ENCODE measurements around the gene KCNQ2.

Gene KCNQ2

DNA sequence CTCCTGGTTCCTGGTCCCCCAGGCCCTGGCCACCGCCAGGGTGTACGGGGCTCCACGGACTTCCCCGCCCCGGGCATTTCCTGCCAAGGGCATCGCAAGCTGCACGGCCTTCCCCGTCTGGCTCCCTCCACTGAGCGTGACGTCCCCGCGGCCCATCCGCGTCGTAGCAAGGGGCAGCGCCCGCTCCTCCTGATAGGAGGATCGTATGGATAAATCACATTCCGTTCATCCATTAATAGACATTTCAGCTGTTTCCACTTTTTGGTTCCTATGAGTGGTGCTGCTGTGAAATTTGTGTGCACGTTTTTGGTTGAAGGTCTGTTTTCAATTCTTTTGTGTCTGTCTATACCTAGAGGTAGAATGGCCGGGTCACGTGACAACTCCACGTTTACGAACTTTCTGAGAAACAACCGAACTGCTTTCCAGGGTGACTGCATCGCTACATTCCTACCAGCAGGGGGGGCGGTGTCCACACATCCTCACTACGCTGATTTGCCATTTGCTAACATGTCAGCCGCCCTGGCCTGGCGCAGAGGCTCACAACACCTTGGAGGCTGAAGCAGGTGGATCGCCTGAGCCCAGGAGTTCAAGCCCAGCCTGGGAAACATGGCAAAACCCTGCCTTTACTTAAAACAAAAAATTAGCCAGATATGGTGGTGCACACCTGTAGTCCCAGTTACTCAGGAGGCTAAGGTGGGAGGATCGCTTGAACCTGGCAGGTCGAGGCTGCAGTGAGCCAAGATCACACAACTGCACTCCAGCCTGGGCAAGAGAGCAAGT, 37.7 kb downstream of the KCNQ2 start:
- DNase-seq (ENCODE audit: low read depth): peak; percentile 46

DNA sequence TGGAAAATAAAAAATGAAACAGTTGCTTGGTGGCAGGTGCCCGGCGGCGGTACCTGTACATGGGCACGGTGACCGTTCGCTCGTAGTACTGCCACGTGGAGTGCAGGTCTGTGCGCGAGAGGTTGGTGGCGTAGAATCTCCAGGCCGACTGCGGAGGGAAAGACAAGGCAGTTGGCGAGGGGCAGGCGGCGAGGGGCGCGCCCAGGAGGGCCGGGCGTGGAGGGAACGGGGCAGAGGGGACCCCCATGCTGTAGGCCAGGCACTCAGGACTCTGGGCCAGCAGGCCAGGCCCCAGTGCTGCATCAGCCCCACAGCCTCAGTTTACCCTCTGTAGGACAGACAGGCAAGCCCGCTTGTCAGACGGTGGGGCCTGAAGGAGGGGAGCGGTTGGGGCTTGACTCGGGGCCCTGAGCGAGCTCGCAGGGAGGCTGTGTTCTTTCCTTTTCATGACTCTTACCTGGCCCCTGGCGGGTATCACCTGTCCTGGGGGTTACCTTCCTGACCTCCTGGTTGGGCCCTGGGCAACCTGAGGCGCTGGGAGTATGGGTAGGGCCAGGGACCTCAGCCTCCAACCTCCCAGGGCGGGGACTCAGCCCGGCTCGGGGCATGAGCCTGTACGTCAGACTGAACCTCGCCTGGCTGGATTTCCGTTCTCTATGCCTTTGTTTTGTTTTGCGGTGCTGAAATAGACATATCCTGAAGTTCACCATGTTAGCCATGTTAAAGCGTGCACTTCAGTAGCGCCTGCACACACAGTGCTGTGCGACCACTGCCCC, 38.5 kb downstream of the KCNQ2 start:
- DNase-seq (ENCODE audit: low read depth): no peak

DNA sequence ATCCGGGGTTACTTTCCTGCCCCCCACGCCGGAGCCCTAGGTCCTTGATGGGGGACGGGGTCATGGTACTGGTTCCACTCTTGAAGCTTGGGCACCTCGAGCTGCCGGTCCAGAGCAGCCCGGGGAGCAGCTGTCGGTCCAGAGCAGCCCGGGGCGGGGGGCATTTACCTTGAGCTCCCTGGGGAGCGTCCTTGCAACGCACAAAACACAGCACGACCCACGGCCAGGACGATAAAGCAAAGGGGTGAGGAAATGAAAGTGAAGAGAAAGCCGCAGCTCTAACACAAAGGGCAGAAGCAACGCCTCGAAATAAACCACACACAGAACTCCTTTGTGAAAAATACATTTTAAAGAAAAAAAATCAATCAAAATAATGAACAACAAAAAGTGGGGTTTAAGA, 39.1 kb downstream of the KCNQ2 start:
- DNase-seq (ENCODE audit: low read depth): no peak

DNA sequence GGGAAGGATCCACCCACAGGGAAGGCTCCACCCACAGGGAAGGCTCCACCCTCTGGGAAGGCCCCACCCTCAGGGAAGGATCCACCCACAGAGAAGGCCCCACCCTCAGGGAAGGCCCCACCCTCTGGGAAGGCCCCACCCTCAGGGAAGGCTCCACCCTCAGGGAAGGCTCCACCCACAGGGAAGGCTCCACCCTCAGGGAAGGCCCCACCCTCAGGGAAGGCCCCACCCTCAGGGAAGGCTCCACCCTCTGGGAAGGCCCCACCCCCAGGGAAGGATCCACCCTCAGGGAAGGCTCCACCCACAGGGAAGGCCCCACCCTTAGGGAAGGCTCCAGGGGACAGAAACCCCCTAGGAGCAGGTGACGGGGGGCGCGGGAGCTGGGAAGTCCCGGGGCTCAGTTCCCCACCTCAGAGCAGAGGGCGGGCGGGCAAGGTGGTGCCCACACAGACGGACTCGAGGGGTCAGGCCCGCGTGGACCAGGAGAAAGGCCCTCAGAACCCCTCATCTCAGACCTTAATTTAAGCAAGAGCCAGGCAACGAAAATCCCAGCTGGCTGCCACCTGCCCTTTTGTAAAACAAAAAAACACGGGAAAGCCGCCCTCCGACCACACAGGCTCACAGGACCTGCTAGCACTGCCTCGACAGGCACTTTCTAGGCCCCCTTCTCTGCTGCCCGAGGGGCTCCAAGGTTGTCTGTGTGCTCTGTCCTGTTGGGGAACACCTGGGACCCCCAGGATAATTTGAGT, 39.7 kb downstream of the KCNQ2 start:
- no peak for DNase-seq (ENCODE audit: low read depth)

DNA sequence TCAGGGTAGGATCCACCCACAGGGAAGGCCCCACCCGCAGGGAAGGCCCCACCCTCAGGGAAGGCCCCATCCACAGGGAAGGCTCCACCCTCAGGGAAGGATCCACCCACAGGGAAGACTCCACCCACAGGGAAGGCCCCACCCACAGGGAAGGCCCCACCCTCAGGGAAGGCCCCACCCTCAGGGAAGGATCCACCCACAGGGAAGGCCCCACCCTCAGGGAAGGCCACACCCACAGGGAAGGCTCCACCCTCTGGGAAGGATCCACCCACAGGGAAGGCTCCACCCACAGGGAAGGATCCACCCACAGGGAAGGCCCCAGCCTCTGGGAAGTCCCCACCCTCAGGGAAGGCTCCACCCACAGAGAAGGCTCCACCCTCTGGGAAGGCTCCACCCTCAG, 40.5 kb downstream of the KCNQ2 start:
- no peak for DNase-seq (ENCODE audit: low read depth)

DNA sequence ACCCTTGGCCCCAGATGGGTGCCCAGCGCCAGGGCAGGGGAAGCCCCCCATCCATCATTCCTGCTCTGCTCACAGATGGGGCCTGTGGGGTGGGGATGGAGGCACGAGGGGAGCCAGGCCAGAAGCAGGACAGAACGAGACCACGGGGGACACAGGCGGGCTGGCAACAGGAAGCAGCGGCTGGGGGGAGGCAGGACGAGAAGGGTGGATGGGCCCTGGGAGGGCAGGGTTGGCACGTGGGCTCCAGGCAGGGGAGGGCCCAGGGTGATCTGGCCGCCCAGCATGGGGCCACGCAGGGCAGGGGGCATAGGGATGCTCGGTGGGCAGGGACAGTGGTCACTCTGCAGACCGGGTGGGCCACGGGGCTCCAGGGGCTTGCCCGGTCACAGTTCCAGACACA, 41.6 kb downstream of the KCNQ2 start:
- no peak for DNase-seq (ENCODE audit: low read depth)

DNA sequence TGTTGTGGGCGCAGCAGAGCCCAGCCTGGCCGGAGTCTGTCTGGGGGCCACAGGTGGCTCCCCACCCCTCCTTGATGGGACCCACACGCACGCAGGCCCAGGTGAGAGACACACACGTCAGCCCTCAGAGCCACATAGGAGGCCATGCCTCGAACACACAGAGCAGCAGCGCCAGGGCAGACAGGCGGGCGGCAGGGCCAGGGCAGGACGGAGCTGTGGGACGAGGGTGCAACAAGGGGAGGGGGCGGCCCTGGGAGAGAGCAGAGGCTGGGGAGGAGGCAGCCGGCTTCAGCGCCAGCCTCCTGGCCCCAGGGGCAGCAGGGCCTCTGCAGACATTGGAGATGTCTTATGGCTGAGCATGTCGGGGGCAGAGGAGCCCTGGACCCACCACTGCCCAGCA, 42.5 kb downstream of the KCNQ2 start:
- DNase-seq (ENCODE audit: low read depth): no peak

DNA sequence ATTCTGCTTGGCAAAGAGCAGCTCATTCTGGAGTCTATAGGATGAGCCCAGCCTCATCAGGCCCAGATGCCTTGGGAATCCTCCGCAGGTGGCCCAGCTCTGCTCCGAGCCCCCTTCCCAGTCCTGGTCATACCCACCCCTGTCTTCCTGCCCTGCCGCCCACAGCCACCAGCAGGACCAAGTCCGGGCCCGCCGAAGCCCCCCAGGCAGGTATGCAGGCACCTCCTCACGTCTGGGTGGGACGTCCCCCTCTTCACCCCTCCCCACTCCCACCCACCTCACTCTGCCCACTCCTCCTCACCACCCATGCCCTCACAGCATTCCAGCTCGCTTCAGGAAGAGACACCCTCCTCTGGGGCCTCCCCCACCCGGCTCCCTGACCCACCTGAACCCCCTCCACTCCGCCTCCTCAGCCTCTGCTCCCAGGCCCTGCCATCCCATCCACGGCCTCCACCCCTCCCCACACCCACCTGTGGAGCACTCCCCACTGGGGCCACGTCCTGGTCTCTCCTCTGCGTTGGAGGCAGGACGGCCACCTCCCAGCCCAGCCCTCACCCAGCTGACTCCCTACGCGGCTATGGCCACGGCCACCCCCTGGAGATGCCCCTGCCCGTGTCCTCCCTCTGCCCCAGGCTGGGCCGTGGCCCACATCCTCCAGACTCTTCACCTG, 43.4 kb downstream of the KCNQ2 start:
- DNase-seq (ENCODE audit: low read depth): no peak

DNA sequence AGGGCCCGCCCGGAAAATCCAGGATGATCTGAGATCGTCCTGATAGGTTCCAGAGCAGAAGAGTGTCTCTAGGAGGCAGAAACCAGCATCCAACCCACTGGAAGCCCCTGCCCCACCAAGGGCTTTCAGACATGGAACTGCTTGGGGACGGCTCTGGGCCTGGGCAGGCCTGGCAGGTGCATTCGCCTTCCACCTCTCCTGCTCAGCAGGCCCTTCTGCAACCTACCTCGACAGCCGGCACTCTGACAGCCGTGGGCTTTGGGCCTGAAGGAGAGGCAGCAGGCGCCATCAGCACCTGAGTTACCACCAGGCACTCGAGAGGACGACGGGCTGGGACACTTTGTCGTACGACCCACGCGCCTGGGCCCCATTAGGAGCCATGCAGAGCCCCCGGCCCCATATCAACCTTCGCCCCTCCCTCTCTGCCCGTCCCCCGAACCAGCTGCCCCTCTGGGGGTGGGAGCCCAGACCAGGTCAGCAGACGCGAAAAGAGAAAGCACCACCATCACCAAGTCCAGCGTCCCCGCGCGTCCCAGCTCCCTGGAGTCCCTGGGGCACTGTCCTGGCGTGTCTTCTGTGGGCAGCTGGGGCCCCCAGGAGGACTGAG, 44.6 kb downstream of the KCNQ2 start:
- no peak for DNase-seq (ENCODE audit: low read depth)

DNA sequence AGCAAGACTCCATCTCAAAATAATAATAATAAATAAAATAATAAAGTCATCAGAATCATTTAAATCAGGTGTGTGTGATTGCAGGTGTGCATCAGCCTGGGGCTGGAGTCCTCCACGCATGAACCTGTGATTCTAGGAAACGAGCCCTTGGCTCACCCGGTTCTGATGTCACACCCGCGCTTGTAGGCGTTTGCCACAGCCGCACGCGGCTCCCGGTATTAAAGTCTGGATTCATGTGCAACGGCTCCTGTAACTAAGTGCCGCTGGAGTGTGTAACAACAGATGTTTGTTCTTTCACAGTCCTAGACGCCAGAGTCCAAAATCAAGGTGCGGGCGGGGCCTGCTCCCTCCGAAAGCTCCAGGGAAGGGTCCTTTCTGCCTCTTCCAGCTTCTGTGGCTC, 45.2 kb downstream of the KCNQ2 start:
- no peak for DNase-seq (ENCODE audit: low read depth)

DNA sequence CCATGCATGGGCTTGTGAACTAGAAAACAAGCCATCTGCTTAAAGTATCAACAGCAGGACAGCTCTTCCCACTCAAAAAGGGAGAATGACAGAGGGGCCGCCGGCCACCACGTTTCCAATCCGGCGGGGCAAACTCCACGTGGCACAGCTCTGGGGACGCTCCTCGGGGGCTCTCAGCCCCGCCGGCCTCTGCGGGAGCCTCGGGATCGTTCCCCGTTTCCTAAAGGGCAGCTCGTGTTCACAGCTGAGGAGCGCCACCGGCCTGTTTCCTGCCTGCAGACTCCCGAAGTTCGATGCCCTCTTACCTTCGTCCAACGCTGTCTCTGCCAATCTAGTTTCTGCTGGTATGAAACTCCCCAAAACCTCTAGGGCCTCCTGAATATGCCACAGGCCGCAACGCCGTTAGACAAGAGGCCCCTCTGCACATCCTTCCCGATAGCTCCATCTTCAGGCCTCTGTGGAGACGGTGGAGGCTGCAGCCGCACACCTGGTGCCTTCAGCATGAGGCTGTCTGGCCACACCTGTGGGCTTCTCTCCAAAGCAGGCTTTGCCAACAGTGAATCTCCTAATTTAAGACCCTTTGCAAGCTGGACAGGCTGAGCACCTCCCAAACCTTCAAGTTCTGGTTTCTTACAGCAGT, 46.5 kb downstream of the KCNQ2 start:
- no peak for DNase-seq (ENCODE audit: low read depth)

DNA sequence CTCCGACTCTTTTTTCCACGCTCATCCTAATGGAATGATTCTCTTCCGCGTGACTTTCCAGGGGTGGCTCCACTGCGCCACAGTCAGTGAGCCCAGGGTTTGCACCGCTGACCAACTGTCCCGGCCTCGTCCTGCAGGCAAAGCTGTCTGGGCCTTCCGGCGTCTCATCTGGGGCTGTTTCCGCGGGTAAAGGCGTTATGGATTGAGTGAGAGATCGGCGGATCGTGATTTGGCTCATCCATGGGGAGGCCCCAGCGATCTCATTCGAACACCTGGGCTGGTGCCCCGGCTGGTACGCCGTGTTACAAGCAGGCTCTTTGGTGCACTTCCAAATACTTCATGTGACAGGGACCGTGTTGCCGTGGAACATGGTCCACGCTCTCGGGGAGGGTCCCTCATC, 47.8 kb downstream of the KCNQ2 start:
- no peak for DNase-seq (ENCODE audit: low read depth)

DNA sequence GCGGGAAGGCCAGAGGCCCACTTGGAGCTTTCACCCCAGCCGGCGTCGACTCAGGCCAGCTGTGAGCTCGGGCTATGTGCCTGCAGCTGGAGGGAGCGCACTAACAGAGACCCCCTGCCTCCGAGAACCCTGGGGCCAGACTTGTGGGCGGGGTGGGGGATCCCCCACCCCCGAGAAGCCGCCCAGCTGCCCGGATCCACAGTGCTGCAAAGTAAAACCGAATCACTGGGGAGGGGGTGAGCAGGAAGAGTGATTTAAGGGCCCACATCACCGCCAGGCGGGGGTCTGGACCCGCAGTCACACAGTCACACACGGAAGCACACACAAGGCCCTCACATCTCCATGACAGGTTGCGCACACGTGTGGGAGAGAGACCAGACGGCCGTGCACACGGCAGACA, 48.7 kb downstream of the KCNQ2 start:
- DNase-seq (ENCODE audit: low read depth): no peak

DNA sequence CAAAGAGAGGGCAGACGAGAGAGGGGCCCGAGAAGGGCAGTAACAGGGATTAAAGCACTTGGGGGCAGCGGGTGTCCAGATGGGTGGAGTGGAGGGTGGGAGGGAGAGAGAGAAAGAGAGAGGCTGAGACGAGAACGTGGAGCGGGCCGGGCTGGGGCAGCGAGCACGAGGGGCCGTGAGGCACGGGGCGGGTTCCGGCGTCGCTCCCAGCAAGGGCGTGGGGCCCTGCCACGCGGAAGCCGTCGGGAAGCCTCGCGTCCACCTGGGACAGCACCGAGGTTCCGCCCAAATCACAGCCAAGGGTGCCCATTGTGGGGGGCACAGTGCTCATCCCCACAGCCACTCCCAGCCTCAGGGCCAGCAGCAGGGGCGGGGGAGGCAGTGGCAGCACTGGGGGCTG, 49.8 kb downstream of the KCNQ2 start:
- no peak for DNase-seq (ENCODE audit: low read depth)

DNA sequence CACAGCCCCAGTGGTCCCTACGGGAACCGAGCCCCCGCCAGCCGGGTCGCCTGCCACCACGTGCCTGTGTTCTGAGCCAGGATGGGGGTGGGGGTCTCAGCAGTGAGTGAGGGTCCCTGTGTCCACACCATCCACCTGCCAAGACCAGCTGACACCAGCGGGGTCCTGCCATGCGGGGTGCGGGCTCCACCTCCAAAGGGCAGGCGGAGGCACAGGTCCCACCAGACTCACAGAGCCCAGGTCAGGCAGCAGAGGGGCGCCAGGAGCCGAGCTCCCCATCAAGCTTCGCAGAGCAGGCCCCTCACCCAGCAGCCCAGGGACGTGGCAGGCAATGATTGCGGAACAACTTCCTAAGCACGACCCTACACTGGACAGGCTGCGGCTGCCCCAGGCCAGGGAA, 50.5 kb downstream of the KCNQ2 start:
- DNase-seq (ENCODE audit: low read depth): no peak

DNA sequence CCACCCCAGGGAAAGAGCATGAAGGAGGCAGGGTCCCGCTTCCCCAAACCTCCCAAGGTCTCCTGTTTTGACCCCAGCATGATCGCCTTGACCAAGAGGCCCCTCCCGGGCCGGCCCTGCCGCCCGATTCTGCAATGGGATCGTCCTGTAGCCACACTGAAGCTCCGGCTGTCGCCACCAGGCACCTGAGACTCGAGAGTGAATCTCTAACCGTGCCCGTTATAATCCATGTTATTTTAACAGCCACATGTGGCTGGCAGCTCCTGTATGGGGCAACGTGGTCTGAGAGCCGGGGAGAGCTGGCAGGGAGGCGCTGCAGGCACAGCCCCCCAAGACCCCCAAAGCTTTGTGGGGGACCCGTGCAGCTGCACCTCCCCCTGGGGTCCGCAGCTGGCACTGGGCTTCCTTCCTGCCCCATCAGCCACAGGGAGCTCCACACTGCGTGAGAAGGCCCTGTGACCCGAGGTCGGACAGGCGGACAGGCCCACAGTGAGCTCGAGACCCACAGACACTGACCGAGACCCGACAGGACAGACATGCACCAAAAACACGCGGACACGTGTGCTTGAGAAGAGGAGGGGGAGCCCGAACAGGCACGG, 51.3 kb downstream of the KCNQ2 start:
- no peak for DNase-seq (ENCODE audit: low read depth)

DNA sequence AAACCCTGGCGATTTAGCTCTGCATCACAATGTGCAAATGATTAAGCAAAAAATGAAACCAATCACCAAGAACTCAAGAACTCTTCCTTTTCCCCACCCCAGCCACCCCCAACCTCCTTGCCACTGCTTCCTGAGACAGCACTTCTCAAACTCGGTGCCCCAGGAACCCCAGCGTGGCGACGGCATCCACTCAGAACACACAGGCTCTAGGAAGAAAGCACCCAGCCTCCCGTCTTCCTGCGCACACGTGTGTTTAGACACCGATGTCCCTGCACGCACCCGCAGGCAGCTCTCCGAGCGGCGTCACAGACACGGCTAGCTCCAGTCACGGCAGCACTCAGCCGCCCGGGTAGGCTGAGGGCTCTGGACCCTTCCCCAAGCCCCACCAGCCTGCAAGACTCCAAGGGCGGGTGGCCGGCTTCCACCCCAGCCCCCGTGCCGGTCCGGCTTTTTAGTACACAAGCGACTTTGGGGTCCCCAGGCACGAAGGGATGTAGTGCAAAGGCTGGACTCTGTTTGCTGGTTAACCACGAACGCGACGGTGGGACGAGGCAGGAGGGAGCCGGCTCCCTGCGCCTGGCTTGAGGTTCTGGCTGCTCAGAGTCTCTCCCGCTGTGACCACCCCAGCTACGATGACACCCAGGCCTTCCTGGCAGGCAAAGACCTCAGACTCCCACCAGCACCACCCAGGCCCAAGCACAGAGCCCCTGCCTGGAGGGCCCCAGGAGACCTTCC, 51.9 kb downstream of the KCNQ2 start:
- DNase-seq (ENCODE audit: low read depth): no peak

DNA sequence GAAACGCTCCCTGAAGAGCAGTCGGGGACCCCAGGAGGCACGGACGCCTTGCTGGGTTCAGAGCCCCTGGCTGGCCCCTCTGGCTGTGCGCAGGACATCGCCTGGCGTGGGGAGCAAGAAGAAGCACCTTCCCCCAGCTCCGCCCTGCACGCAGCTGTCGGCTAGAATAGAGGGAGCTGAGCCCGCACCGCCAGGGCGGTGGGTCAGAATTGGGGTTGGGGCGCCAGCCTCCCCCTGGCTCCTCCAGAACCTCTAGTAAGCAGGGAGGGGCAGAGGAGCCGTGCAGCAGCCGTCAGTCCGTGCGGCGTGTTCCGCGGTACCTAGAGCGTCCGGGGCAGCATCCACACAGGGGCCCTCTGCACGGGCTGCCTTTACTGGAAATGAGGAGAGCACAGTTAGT, 53.2 kb downstream of the KCNQ2 start:
- no peak for DNase-seq (ENCODE audit: low read depth)

DNA sequence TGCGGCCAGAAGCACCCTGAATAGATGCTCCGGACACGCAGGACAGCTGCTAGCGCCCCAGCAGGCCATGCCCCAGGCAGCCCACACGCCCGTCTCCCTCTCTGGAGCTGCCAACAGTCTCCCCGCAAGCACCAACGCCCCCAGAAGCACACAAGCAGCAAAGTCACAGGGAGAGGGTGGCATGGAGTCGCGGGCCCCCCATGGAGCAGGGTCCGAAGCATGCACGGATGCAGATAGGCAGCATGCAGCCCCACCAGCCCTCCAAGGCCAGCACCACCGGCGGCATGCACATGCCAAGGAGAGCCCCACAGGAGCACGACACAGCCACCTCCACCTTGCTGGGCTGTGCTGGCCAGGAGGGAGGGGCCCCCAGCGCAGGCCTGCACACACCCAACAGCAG, 53.8 kb downstream of the KCNQ2 start:
- DNase-seq (ENCODE audit: low read depth): no peak

DNA sequence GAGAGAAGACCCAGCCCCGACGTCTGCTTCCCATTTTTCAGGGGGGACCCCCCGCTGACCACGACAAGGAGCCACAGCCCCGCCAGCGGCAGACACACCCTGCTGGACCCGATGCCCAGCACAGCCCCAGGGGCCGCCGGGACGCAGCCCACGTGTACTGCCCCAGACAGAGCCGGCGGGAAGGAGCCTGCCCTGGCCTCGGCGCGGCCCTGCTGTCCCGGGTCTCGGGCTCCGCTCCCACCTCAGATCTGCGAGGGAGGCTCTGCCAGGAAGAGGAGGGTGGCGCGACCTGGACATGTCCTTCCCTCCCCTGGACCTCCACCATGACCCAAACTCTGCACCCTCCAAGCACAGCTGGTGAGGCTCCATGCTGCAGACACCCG, 54.7 kb downstream of the KCNQ2 start:
- no peak for DNase-seq (ENCODE audit: low read depth)

All from fibroblast of the conjunctiva (primary cell).